ENCODE data around the gene RBBP6. TPM values are rescaled to one million over a fixed set of nuclear protein-coding genes. Genes with fewer than 3 reads are reported as not detected.

The RBBP6 gene
- total RNA-seq, 1 experiment from 2014 or later: 54.8 TPM

DNA sequence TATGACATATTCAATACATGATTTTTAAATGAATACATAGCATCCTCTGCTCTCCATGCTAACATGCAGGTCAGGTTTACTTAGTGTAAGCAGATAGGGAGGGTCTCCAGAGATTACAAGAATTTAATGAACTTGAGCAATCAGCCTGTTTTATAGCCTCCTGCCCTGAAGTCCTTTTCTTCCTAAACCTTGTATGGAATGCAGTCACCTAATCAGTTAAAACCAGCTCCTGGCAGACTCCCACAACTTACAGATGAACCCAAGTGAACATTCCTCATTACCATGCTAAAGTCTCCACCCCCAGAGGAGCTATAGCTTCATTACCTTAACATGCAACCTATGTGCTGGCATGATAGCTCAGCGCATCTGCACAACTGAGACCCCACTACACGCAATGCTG, 48.5 kb upstream of the RBBP6 start:
- no peaks in the 10 kb centered on the region; the same call in 1 of the 2 replicates for H3K4me1 ChIP-seq (ENCODE audit: insufficient read depth, low read length)

More for the DNA sequence above, 48.5 kb upstream of the RBBP6 start:
- Mint-ChIP-seq H3K36me3 (ENCODE audit: insufficient read depth in 1 of 3, low read depth in 3 of 3) (peaks cover 3 to 16% (median 7%) of the 10 kb centered on the region in 3 experiments; a peak in 5 of 7 replicates), H3K9me3 (peaks cover 14 to 19% of the 10 kb centered on the region in 2 experiments), H3K27ac (no peak overlapping the region), H3K27me3 (ENCODE audit: low read depth) (peaks cover 79% of the 10 kb centered on the region), H3K4me1 (peaks cover 0 to 2% of the 10 kb centered on the region in 2 experiments; a peak in 1 of 4 replicates), H3K4me3 (no peak overlapping the region)
- Histone ChIP-seq H3K4me2 (ENCODE audit: insufficient read depth, insufficient read length, low read length) (no peak overlapping the region), H2AFZ (ENCODE audit: low read length) (no peak overlapping the region), H2BK120ac (ENCODE audit: low read depth, low read length, poor library complexity, severe bottlenecking) (no peak overlapping the region), H3K9ac (ENCODE audit: extremely low read depth, insufficient read length, low read length) (no peak overlapping the region), H3K14ac (ENCODE audit: insufficient read depth, low read length) (no peak overlapping the region), H3T11ph (ENCODE audit: low read length) (no peak overlapping the region), H4K5ac (ENCODE audit: insufficient read length, low read depth, low read length) (no peak overlapping the region), H2BK12ac (ENCODE audit: insufficient read length, low read depth, low read length) (no peak overlapping the region), H3K27me3 (ENCODE audit: insufficient read depth, low read length) (no peaks in the 10 kb centered on the region; the same call in 1 of the 2 replicates), H3K79me2 (ENCODE audit: insufficient read depth, low read length) (no peaks in the 10 kb centered on the region), H3K9me3 (ENCODE audit: control insufficient read depth, low read depth, low read length) (no peaks in the 10 kb centered on the region), H3K79me1 (ENCODE audit: insufficient read depth, low read depth, low read length, poor library complexity, severe bottlenecking) (no peaks in the 10 kb centered on the region), H4K8ac (replicated peaks; ENCODE audit: insufficient read length, low read depth, low read length) (no peak overlapping the region), H4K20me1 (ENCODE audit: control insufficient read depth, insufficient read depth, insufficient read length) (no peaks in the 10 kb centered on the region), H3K56ac (ENCODE audit: insufficient read length, low read depth, low read length) (no peak overlapping the region), H3K23me2 (ENCODE audit: insufficient read length, low read depth, low read length, poor library complexity, severe bottlenecking) (no peaks in the 10 kb centered on the region), H3K4ac (ENCODE audit: low read depth, low read length) (no peak overlapping the region), H4K91ac (ENCODE audit: insufficient read length, low read depth, low read length) (no peak overlapping the region), H2BK20ac (ENCODE audit: low read depth, low read length, poor library complexity, severe bottlenecking) (no peak overlapping the region), H3K18ac (ENCODE audit: insufficient read length, low read depth, low read length) (no peak overlapping the region), H3K23ac (ENCODE audit: insufficient read length, low read depth, low read length) (no peak overlapping the region), H2BK15ac (ENCODE audit: low read depth, low read length) (no peak overlapping the region), H2BK5ac (ENCODE audit: insufficient read length, low read length) (no peak overlapping the region), H3K27ac (ENCODE audit: insufficient read length, low read depth, low read length) (no peak overlapping the region), H2AK5ac (ENCODE audit: insufficient read length, low read length) (no peak overlapping the region)
- no peak for DNase-seq
- no peak for TF ChIP-seq CTCF (conservative IDR thresholded peaks at IDR 0.05)
- WGBS (ENCODE audit: extremely low coverage, insufficient read length, low lambda C conversion rate): no CpG with 5 or more reads among the region's 2 CpGs

All from H9 (cell line).